SK-N-MC (cell line): ENCODE measurements around the gene HEMK1.

Experiments
- EZH2 ChIP-seq: fragments of 200-600 bp; sonication (generic); IDR thresholded peaks from one replicate; pipeline ENCODE4 v1.6.1; 2017; ENCODE audit warnings: antibody characterized with exemption
- POLR2AphosphoS5 ChIP-seq: IDR thresholded peaks from 2 replicates; pipeline ENCODE4 v1.6.1; 2012; ENCODE audit warnings: mild to moderate bottlenecking, low read depth, low read length, borderline replicate concordance

GRCh38 chr3:50637011-50637410, 67.7 kb downstream of the HEMK1 start:
- no peak for TF ChIP-seq EZH2
- no peak for TF ChIP-seq POLR2AphosphoS5
